GM10266 (cell line): ENCODE data around the gene ASPDH.

Experiments
- DNase-seq: peaks from one replicate; pipeline ENCODE4 v3.0.0; 2012; ENCODE audit errors: extremely low spot score
- TF ChIP-seq, protein P1 (sequence below): IDR thresholded peaks from 2 replicates; pipeline ENCODE4 v1.5.1; 2012; ENCODE audit warnings: mild to moderate bottlenecking, low read depth; ENCODE audit not compliant: control insufficient read depth, insufficient read depth; ENCODE audit errors: missing control alignments

The ASPDH gene

DNA sequence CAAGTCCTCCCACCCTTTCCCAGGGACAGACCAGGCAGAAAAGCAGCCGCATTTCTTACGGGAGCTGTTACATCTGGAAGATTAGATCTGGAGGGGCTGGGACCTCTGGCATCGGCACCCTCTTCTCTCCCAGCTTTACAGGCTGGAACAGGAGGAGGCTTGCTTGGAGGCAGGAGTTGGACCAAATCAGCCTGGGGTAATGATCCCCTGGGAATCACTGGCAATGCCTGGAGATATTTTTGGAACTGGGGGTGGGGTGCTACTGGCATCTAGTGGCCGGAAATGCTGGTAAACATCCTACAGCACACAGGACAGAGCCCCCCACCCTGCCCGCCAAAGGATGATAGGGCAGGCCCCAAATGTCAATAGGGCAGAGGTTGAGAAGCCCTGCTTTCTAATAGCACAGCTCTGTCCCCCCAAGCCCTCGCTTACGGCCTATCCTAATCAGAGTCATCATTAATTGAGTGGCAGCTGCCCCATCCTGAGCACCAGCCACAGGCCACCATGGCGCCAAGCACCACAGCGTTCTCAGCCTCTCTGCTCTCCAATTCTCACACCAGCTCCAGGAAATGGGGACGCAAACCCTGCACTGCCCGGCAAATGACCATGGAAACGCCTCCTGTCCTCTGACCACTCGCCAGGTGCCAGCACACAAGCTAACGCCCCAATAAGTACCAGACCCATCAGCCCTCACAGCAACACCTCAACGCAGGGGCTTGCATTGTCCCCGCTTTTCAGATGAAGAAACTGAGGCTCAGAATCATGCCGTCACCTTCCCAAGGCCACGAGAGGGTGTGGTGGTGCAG lies 33.9 kb upstream of the ASPDH start:
- DNase-seq: no peak
- TF ChIP-seq, protein P1, sequence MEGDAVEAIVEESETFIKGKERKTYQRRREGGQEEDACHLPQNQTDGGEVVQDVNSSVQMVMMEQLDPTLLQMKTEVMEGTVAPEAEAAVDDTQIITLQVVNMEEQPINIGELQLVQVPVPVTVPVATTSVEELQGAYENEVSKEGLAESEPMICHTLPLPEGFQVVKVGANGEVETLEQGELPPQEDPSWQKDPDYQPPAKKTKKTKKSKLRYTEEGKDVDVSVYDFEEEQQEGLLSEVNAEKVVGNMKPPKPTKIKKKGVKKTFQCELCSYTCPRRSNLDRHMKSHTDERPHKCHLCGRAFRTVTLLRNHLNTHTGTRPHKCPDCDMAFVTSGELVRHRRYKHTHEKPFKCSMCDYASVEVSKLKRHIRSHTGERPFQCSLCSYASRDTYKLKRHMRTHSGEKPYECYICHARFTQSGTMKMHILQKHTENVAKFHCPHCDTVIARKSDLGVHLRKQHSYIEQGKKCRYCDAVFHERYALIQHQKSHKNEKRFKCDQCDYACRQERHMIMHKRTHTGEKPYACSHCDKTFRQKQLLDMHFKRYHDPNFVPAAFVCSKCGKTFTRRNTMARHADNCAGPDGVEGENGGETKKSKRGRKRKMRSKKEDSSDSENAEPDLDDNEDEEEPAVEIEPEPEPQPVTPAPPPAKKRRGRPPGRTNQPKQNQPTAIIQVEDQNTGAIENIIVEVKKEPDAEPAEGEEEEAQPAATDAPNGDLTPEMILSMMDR: no peak

DNA sequence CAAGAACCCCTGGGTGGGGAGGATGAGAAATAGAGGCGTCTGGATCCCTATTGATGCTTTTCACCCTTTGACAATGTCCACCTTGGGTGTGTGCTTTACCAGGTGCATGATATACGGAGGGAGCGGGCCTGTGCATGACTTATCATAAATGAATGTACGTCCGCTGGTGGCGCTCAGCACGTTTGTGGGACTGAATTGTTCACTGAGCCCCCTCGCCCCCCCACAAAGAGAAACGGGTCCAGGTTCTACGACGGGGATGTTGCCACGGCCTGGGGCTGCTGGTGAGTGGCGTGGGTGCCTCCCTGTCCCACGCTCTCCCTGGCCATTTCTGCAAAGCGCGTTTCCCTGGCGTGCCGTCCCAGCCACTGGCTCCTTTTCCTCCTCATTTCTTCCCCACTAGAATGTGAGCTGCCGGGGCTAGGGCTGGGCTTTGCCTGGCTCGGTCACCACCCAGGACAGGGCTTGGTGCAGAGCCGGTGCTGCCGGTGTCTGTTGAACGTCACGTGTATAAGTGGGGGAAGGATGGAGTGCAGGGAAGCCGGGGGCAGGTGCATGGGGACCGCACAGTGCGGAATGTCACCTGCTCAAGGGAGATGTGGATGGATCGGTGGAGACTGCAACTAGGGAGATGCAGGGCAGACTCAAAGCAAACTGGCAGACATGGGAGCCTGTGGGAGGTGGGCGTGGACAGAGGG lies 33.0 kb upstream of the ASPDH start:
- no peak for DNase-seq
- TF ChIP-seq, protein P1: no peak

DNA sequence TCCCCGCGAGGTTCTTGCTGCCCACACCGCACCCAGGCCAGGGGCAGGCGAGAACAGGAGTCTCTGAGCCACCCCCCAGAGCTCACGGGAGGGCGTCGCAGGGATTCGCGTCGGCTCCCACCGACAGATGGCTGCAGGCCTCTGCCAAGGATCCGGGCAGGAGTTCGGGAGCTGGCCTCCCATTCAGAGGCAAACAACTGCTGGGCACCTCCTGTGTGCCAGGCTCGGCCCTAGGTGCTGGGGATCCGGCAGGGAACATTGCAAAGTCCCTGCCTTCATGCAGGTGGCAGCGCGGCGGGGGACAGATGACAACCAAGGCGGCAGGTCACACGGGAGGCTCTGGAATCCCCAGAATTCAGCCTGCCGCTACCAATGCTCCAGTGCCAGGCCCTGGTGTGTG lies 29.2 kb upstream of the ASPDH start:
- TF ChIP-seq, protein P1: no peak
- DNase-seq: no peak

DNA sequence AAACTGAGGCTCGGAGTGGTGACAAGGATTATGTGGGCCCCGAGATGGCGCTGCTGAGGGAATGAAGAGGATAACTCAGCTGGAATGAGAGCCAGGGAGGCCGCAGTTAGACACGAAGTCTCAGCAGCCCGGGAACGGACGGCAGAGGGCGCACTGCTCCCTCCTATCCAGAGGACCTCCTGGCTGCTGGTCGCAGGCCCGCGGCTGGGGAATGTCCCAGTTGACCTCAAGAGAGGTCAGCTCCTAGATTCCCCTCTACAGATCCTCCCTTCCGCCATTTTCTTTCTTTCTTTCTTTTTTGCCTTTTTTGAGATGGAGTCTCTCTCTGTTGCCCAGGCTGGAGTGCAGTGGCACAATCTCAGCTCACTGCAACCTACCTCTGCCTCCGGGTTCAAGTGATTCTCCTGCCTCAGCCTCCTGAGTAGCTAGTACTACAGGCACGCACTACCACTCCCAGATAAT lies 24.1 kb upstream of the ASPDH start:
- DNase-seq: peak; percentile 86
- TF ChIP-seq, protein P1: peak; percentile 85

DNA sequence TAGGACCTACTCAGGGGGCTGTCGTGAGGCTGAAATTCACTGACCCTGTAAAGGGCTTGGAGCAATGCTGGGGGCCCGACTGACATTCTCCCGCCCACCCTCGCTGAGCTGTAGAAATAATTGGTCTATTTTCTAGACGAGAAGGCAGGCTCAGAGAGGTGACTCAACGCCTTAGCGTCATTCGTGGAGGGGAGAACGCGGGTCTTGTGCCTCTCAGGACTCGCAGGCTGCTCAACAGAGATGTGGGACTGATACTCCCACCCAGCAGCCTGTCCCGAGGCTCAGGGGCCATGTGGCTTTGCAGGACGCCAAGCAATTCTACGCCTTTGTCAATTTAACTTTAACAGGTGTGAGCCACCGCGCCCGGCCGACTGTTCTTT lies 23.6 kb upstream of the ASPDH start:
- no peak for DNase-seq
- TF ChIP-seq, protein P1: no peak

DNA sequence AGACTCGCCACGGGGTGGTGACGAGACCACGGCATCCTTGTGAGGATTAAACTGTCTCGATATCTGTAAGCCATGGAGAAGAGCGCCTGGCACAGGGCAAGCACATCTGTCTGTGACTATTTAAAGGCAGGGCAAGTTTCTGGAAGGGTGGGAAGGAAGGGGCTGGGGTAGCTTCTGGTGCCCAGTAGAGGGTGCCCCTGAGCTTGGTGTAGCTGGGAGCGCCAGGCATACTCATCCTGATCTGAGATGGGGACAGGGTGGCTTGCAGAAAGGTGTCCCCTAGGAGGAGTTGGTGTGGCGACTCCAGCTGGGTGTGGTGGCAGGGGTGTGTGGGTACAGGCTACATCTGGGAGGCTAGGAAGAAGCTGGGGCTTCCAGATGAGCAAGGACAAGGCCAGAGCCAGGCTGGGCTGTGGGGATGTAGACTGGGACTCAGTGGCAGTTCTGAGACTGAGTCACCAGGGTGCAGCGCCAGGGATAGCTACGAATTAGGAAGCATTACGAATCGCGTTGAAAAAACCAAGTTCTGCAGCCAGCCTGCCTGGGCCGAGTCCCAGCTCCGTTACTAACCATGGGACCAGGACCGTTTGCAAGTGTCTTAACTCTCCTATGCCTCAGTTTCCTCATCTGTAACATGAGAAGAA lies 23.1 kb upstream of the ASPDH start:
- TF ChIP-seq, protein P1: no peak
- DNase-seq: no peak

DNA sequence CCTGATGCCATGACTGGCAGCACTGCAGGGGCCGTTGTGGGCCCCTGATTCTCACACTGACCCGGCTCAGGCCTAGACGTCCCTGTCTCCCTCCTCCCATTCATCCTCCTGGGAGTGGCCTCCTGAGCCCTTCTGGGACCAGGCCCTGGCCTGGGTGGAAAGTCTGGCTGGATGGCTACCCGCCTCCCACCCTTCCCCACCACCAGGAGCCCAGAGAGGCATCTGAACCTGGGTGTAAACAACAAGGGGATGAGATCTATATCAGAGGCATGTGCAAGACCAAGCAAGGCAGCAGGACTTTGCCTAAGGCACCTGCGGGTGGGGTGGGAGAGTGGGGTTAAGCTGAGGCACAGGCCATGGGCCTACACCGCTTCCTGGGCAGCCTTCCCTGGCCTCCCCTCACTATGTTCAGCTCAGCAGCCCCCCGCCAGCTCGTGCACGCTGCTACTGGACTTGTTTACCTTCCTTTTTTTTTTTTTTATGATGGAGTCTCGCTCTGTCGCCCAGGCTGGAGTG lies 22.0 kb upstream of the ASPDH start:
- no peak for DNase-seq
- TF ChIP-seq, protein P1: no peak
